SK-N-SH (cell line): Measurements from ENCODE around the gene KAT5. TPM values are rescaled to one million over a fixed set of nuclear protein-coding genes. Genes with fewer than 3 reads are reported as not detected.
A peak's percentile ranks its signal among the peaks of the same experiment; 100 is the strongest.
"Not testable (repeated sequence)": the region's sequence is repeated elsewhere in the genome, so short reads cannot be mapped to it uniquely, and the experiment has no call there.

Source experiments
- CTCF ChIA-PET: fragments of 300-600, 350-600 bp; formaldehyde crosslinking; extraction: SDS; loops from one replicate; lab custom pipeline; 2021; lab: Yijun Ruan, JAX
- POLR2A ChIA-PET: fragments of 350-600 bp; sonication (Branson Sonifier 250); formaldehyde crosslinking; extraction: SDS; loops from one replicate; lab custom pipeline; 2020; ENCODE audit warnings: antibody characterized with exemption, inconsistent platforms; lab: Yijun Ruan, JAX
- DNase-seq: peaks from one replicate; pipeline ENCODE4 v3.0.0; 2012
- H2AFZ ChIP-seq: fragments of 200-600 bp; sonication (generic); 2 replicates; pipeline ENCODE4 v1.8.1; 2016; ENCODE audit warnings: antibody characterized with exemption, mild to moderate bottlenecking, low read depth
- H3F3A ChIP-seq: fragments of 200-600 bp; sonication (generic); replicated peaks from 2 replicates; pipeline ENCODE3; 2016; ENCODE audit warnings: antibody characterized with exemption, mild to moderate bottlenecking; ENCODE audit not compliant: insufficient read depth
- H3K27ac ChIP-seq, 2 experiments: fragments of 200-500 bp in 1 of 2; fragments of 200-600 bp in 1 of 2; sonication (Bioruptor generic) in 1 of 2; sonication (generic), shearing (Covaris generic) in 1 of 2; 2 replicates each; pipeline versions ENCODE4 v1.5.1 to v1.6.1; 2014 to 2016; ENCODE audit warnings: low read depth in 2 of 2, inconsistent platforms in 1 of 2, low read length in 1 of 2, mild to moderate bottlenecking in 1 of 2, mixed read lengths in 1 of 2
- H3K27me3 ChIP-seq: fragments of 200-600 bp; sonication (generic), shearing (Covaris generic); 2 replicates; pipeline ENCODE4 v1.6.1; 2016; ENCODE audit warnings: mixed run types; ENCODE audit not compliant: insufficient read depth
- H3K36me3 ChIP-seq, 2 experiments: fragments of 200-500 bp in 1 of 2; fragments of 200-600 bp in 1 of 2; sonication (Bioruptor generic) in 1 of 2; sonication (generic) in 1 of 2; replicated peaks in 1 of 2; 2 replicates each; pipeline versions ENCODE3 to v1.5.1; 2014 to 2016; ENCODE audit warnings: low read length in 1 of 2, mild to moderate bottlenecking in 1 of 2; ENCODE audit not compliant: insufficient read depth in 2 of 2, control insufficient read depth in 1 of 2
- H3K4me1 ChIP-seq, 2 experiments: fragments of 200-500 bp in 1 of 2; fragments of 200-600 bp in 1 of 2; sonication (Bioruptor generic) in 1 of 2; sonication (generic), shearing (Covaris generic) in 1 of 2; 2 replicates each; pipeline versions ENCODE4 v1.5.1 to v1.6.1; 2014 to 2016; ENCODE audit warnings: low read depth in 1 of 2, low read length in 1 of 2, mixed run types in 1 of 2; ENCODE audit not compliant: insufficient read depth in 2 of 2, control insufficient read depth in 1 of 2
- H3K4me2 ChIP-seq: fragments of 200-600 bp; sonication (generic), shearing (Covaris generic); 2 replicates; pipeline ENCODE4 v1.6.1; 2017; ENCODE audit warnings: mixed run types
- H3K4me3 ChIP-seq, 2 experiments: fragments of 200-500 bp in 1 of 2; fragments of 200-600 bp in 1 of 2; sonication (Bioruptor generic) in 1 of 2; sonication (generic), shearing (Covaris generic) in 1 of 2; 2 replicates each; pipeline versions ENCODE4 v1.5.1 to v1.8.1; 2014 to 2016; ENCODE audit warnings: low read depth in 2 of 2, inconsistent platforms in 1 of 2, low read length in 1 of 2, mild to moderate bottlenecking in 1 of 2, mixed read lengths in 1 of 2, moderate library complexity in 1 of 2
- H3K79me2 ChIP-seq: fragments of 200-600 bp; sonication (generic); 2 replicates; pipeline ENCODE4 v1.8.1; 2017; ENCODE audit warnings: mild to moderate bottlenecking; ENCODE audit not compliant: insufficient read depth
- H3K9ac ChIP-seq: fragments of 200-600 bp; sonication (generic); 2 replicates; pipeline ENCODE4 v1.6.1; 2017; ENCODE audit warnings: mixed run types
- H3K9me2 ChIP-seq: fragments of 200-600 bp; sonication (generic); 2 replicates; pipeline ENCODE4 v1.6.1; 2017; ENCODE audit warnings: mixed run types
- H3K9me3 ChIP-seq: fragments of 200-600 bp; sonication (generic); 2 replicates; pipeline ENCODE4 v1.6.1; 2017; ENCODE audit warnings: mixed run types, mild to moderate bottlenecking, moderate library complexity
- H4K20me1 ChIP-seq: fragments of 200-600 bp; sonication (generic); 2 replicates; pipeline ENCODE4 v1.6.1; 2017; ENCODE audit warnings: mild to moderate bottlenecking, mixed run types; ENCODE audit not compliant: insufficient read depth
- EP300 ChIP-seq, 2 experiments: IDR thresholded peaks; 2 replicates each; pipeline versions ENCODE4 v1.4.0 to v1.6.1; 2012; ENCODE audit warnings: borderline replicate concordance in 1 of 2, low read depth in 1 of 2, low read length in 1 of 2
- FOXM1 ChIP-seq: IDR thresholded peaks from 2 replicates; pipeline ENCODE4 v1.4.0; 2012; ENCODE audit warnings: low read depth, mild to moderate bottlenecking
- IRF3 ChIP-seq: fragments of 150-350 bp; IDR thresholded peaks from 2 replicates; pipeline ENCODE4 v1.6.1; 2016; ENCODE audit warnings: mild to moderate bottlenecking, low read depth, low read length
- JUND ChIP-seq: IDR thresholded peaks from 2 replicates; pipeline ENCODE4 v1.4.0; 2012
- MEF2A ChIP-seq: IDR thresholded peaks from 2 replicates; pipeline ENCODE4 v1.4.0; 2012; ENCODE audit warnings: low read depth, borderline replicate concordance
- MXI1 ChIP-seq: IDR thresholded peaks from 2 replicates; pipeline ENCODE4 v1.6.1; 2012; ENCODE audit warnings: mild to moderate bottlenecking, low read depth, low read length, improper control_type of control experiment
- NRF1 ChIP-seq: IDR thresholded peaks from 2 replicates; pipeline ENCODE4 v1.6.1; 2012; ENCODE audit warnings: low read depth, mild to moderate bottlenecking, low read length
- RAD21 ChIP-seq: IDR thresholded peaks from 2 replicates; pipeline ENCODE4 v1.6.1; 2012; ENCODE audit warnings: mild to moderate bottlenecking, low read length
- RCOR1 ChIP-seq: fragments of 150-350 bp; IDR thresholded peaks from 2 replicates; pipeline ENCODE4 v1.6.1; 2017; ENCODE audit warnings: antibody characterized with exemption, low read length
- SIN3A ChIP-seq: IDR thresholded peaks from 2 replicates; pipeline ENCODE4 v1.6.1; 2012; ENCODE audit warnings: low read depth, mild to moderate bottlenecking, low read length, moderate library complexity, borderline replicate concordance
- TCF12 ChIP-seq: IDR thresholded peaks from 2 replicates; pipeline ENCODE4 v1.4.0; 2012
- WGBS: methylation state at CpG from one replicate; pipeline ENCODE4 v1.1.6; 2017; ENCODE audit warnings: low lambda C conversion rate; 5-methylcytosine and 5-hydroxymethylcytosine counted together
- polyA plus RNA-seq, 3 experiments: library from polyadenylated mRNA; depleted of rRNA; stranded (reverse); fragments of >200 nt; gene quantifications; 2 replicates each; pipeline ENCODE4 v1.2.3, GENCODE V29; 2012
- TF ChIP-seq, protein P1 (sequence below): fragments of 200-600 bp; sonication (generic); IDR thresholded peaks from 2 replicates; pipeline ENCODE4 v1.6.1; 2017; ENCODE audit warnings: antibody characterized with exemption, mild to moderate bottlenecking, moderate library complexity
- TF ChIP-seq, protein P2 (sequence below): IDR thresholded peaks from 2 replicates; pipeline ENCODE4; 2012

The KAT5 gene
- polyA plus RNA-seq, 1 of the 3 experiments (the other 2 are of a cell fraction), result 51.9 TPM

DNA sequence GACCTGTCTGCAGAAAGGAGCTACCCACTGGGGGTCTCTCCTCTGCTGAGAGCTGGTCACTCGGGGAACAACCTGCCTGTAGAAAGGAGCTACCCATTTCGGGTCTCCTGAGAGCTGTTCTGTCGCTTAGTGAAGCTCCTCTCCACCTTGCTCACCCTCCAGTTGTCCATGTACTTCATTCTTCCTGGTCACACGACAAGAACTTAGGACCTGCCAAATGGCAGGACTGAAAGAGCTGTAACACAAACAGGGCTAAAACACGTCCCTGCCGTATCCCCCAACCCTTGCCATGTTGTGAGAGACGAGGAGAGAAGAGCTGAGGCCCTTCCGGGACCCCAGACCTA is 32.6 kb downstream of the KAT5 start:
- Histone ChIP-seq H3K4me2 (no peak overlapping the region), H3K27me3 (peaks cover 10% of the 10 kb centered on the region; the same call in 1 of the 2 replicates), H3K9ac (no peak overlapping the region), H3K4me1 (peaks cover 0 to 10% of the 10 kb centered on the region in 2 experiments; a peak in 1 of 4 replicates), H3K79me2 (no peaks in the 10 kb centered on the region), H3F3A (no peaks in the 10 kb centered on the region), H3K36me3 (no peaks in the 10 kb centered on the region), H3K9me3 (no peaks in the 10 kb centered on the region), H4K20me1 (no peaks in the 10 kb centered on the region), H2AFZ (no peak overlapping the region), H3K4me3 (no peak overlapping the region; a peak in 1 of 4 replicates), H3K27ac (no peak overlapping the region), H3K9me2 (no peaks in the 10 kb centered on the region)
- TF ChIP-seq, protein P1, sequence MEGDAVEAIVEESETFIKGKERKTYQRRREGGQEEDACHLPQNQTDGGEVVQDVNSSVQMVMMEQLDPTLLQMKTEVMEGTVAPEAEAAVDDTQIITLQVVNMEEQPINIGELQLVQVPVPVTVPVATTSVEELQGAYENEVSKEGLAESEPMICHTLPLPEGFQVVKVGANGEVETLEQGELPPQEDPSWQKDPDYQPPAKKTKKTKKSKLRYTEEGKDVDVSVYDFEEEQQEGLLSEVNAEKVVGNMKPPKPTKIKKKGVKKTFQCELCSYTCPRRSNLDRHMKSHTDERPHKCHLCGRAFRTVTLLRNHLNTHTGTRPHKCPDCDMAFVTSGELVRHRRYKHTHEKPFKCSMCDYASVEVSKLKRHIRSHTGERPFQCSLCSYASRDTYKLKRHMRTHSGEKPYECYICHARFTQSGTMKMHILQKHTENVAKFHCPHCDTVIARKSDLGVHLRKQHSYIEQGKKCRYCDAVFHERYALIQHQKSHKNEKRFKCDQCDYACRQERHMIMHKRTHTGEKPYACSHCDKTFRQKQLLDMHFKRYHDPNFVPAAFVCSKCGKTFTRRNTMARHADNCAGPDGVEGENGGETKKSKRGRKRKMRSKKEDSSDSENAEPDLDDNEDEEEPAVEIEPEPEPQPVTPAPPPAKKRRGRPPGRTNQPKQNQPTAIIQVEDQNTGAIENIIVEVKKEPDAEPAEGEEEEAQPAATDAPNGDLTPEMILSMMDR, result no peak
- no peak for TF ChIP-seq NRF1
- no peak for TF ChIP-seq TCF12
- TF ChIP-seq, protein P2, sequence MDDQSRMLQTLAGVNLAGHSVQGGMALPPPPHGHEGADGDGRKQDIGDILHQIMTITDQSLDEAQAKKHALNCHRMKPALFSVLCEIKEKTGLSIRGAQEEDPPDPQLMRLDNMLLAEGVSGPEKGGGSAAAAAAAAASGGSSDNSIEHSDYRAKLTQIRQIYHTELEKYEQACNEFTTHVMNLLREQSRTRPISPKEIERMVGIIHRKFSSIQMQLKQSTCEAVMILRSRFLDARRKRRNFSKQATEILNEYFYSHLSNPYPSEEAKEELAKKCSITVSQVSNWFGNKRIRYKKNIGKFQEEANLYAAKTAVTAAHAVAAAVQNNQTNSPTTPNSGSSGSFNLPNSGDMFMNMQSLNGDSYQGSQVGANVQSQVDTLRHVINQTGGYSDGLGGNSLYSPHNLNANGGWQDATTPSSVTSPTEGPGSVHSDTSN, result no peak
- no peak for TF ChIP-seq IRF3
- TF ChIP-seq MEF2A, result no peak
- TF ChIP-seq MXI1, result no peak
- TF ChIP-seq SIN3A, result no peak
- no peak for TF ChIP-seq JUND
- TF ChIP-seq EP300 (IDR thresholded peaks at IDR 0.05; ENCODE audit: borderline replicate concordance in 1 of 2, low read depth in 1 of 2, low read length in 1 of 2), result no peak
- DNase-seq, result no peak
- ChIA-PET CTCF (interaction anchor here (0.6 to 4.1 kb wide), 44 partner anchors 9 to 232 kb away, joined by 3 to 59 read pairs (median 5); partner anchors contain the start of genes AP5B1, CFL1, FIBP and KAT5), POLR2A (interaction anchor here (1.1 to 1.3 kb wide), 3 partner anchors 25 to 108 kb away, joined by 4 to 10 read pairs (median 5); partner anchors contain the start of gene KAT5)
- 24% methylated on average over 8 of the region's 8 CpGs for WGBS

DNA sequence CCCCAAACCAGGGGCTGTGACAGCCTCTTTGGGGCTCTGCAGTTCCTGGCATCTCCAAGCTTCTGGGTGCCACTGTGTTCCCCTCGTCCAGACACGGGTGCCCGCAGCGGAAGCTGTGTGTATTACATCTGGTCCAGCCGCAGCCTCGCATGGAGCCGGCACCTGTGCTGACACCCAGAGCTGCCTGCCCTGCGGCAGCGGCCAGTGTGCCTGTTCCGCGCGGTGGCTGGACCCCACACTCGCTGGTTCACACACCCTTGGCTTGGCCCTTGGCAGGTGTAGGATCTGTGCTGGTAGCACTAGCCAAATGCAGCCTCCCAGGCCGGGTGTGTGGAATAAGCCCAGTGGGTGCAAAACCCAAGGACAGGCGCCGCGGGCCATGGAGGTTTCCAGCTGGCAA is 33.0 kb downstream of the KAT5 start:
- Histone ChIP-seq H3K4me3 (no peak overlapping the region; a peak in 1 of 4 replicates), H3F3A (no peaks in the 10 kb centered on the region), H3K27me3 (peaks cover 10% of the 10 kb centered on the region; the same call in 1 of the 2 replicates), H3K27ac (no peak overlapping the region), H2AFZ (no peak overlapping the region), H3K4me1 (peaks cover 0 to 10% of the 10 kb centered on the region in 2 experiments; a peak in 1 of 4 replicates), H3K79me2 (no peaks in the 10 kb centered on the region), H3K4me2 (no peak overlapping the region), H3K9ac (no peak overlapping the region), H4K20me1 (no peaks in the 10 kb centered on the region), H3K9me3 (no peaks in the 10 kb centered on the region), H3K9me2 (no peaks in the 10 kb centered on the region), H3K36me3 (no peaks in the 10 kb centered on the region)
- ChIA-PET CTCF (interaction anchor here (0.6 to 4.1 kb wide), 44 partner anchors 9 to 232 kb away, joined by 3 to 59 read pairs (median 5); partner anchors contain the start of genes AP5B1, CFL1, FIBP and KAT5), POLR2A (interaction anchor here (1.1 to 1.3 kb wide), 3 partner anchors 25 to 108 kb away, joined by 4 to 10 read pairs (median 5); partner anchors contain the start of gene KAT5)
- TF ChIP-seq RCOR1 (no peak), MEF2A (no peak), FOXM1 (no peak), MXI1 (no peak; the same call in 1 of the 2 replicates), RAD21 (peak; percentile 14; the same call in 1 of the 2 replicates)
- TF ChIP-seq, protein P1, result no peak
- 26% methylated on average over 4 of the region's 17 CpGs for WGBS
- DNase-seq, result peak; percentile 71

GRCh38 chr11:65762169-65762568 is 50.1 kb downstream of the KAT5 start:
- H3K79me2 ChIP-seq, H3K9ac ChIP-seq, H3K27ac ChIP-seq, H3F3A ChIP-seq, DNase-seq, H3K4me2 ChIP-seq, H2AFZ ChIP-seq, POLR2A ChIA-PET, H3K4me1 ChIP-seq, H3K9me3 ChIP-seq, H3K9me2 ChIP-seq, H4K20me1 ChIP-seq, H3K36me3 ChIP-seq, H3K4me3 ChIP-seq, H3K27me3 ChIP-seq: not testable (repeated sequence)
- CTCF ChIA-PET, result interaction anchor here (1.1 to 2.7 kb wide), 3 partner anchors 18 to 56 kb away, joined by 3 to 11 read pairs (median 10); no protein-coding TSS in a partner anchor
- WGBS, result 46% methylated on average over 5 of the region's 5 CpGs
